DMS79 (cell line): Measurements from ENCODE around the gene ACOT7.
"Not testable (repeated sequence)": the region's sequence is repeated elsewhere in the genome, so short reads cannot be mapped to it uniquely, and the experiment has no call there.

ENCODE experiments used
- DNase-seq: peaks from one replicate; lab custom pipeline; 2025; lab: John Stamatoyannopoulos, UW

ACOT7 gene

GRCh38 chr1:6234502-6235295 is 158.9 kb downstream of the ACOT7 start:
- DNase-seq: no peak

GRCh38 chr1:6233376-6233775 is 160.2 kb downstream of the ACOT7 start:
- no peak for DNase-seq

- no peak for DNase-seq
These were observed 167.9 kb downstream of the ACOT7 start for GRCh38 chr1:6225651-6226050.

- DNase-seq: no peak
These were observed 168.8 kb downstream of the ACOT7 start for GRCh38 chr1:6224718-6225117.

GRCh38 chr1:6223617-6224016 is 169.9 kb downstream of the ACOT7 start:
- DNase-seq: no peak

- DNase-seq: no peak
These were observed 170.9 kb downstream of the ACOT7 start for GRCh38 chr1:6222636-6223035.

DNA sequence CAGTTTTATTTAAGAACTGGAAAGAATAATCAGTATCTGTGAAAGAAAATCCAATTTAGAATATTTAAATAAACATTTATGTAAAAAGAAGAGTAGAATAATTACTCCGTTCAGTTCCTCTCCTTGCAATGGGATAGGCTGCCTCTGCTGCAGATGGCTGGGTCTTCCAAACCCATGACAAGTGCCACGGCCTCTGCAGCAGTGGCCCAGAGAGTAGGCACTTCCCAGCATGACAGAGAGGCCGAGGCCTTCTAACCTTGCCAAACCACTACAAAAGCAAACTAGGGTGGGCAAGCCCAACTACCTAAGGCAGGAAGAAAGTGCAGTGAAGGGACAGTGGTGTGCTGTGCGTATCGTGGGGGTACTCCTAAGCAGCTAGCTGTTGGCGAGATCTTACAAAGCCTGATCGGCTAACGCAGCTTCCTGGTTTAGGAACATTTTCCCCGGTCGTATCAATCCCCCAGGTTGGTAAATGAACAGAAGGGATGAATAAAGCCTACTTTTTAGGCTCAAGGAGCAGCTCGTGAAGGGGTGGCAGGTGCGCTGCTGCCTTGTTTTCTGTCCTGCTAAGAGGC is 172.3 kb downstream of the ACOT7 start:
- no peak for DNase-seq

DNA sequence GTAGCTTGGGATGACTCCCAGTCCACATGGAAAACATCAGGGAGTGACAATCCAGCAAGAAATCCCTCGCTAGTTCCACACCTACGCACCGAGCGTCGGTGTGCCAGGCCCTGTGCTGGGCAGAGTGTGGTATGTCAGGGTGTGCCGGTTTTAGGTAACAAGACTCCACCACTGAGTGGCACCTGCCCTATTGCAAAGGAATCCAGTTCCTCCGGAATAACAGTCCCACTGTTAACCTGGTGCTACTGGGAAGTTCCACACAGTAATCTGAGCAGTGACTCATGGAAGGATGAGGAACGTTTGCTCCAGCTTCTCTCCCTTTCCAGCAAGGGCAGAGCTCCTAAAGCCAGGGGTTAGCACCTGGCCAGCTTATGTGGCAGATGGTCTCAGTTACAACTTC is 173.3 kb downstream of the ACOT7 start:
- DNase-seq: no peak

- not testable (repeated sequence) for DNase-seq
These were observed 173.9 kb downstream of the ACOT7 start for GRCh38 chr1:6219641-6220040.

DNA sequence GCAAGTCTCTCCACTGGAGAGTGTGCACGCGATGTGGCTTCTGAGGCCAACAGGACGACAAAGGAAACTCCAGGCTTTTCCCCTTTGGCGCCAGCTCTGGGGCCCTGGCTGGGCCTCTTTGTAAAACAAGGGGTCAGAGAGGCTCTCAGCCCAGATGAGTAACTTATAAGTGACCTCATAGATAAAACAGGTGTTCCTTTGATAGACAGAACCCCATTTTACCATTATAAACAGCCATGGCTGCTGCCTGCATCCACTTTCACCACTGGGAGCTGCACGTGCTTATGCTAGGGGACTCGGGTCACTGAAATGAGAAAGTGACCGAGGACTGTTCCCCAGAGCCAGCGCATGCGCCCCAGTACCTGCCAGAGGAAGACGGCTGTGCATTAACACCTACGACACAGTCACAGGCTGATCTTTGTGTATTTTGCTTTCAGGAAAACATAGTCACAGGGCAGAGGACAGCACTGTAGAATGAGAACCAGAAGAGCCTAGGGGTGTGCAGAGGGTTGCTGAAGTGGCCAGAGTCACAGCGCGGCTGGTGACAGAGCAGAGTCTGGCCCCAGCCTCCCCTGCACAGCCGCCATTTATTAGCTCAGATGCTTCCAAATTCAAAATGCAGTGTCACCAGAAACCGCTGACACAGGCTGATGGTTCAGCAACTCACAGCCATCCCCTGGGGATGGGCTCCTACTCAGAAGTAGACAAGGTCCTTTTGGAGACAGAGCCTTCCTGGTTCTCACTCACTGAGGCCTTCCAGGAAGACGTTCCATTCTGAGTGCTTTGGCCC is 175.0 kb downstream of the ACOT7 start:
- DNase-seq: no peak
